Dendritic cell treated with granulocyte-macrophage colony-stimulating factor and Interleukin-4, amounts not matched to agents 40 ng/mL and 50 ng/mL, for 4 days (primary cell): ENCODE data around the gene SSC5D.
A peak's percentile ranks its signal among the peaks of the same experiment; 100 is the strongest.
"Not testable (repeated sequence)": the region's sequence is repeated elsewhere in the genome, so short reads cannot be mapped to it uniquely, and the experiment has no call there.

Experiments used
- H3K27ac Mint-ChIP-seq: one replicate; pipeline ENCODE4 v1.8.0; 2022; ENCODE audit warnings: mild to moderate bottlenecking, mixed read lengths
- H3K27me3 Mint-ChIP-seq: one replicate; pipeline ENCODE4 v1.8.0; 2022; ENCODE audit warnings: mild to moderate bottlenecking, mixed read lengths
- H3K36me3 Mint-ChIP-seq: one replicate; pipeline ENCODE4 v1.8.0; 2022; ENCODE audit warnings: low read depth, mixed read lengths
- H3K4me1 Mint-ChIP-seq: one replicate; pipeline ENCODE4 v1.8.0; 2022; ENCODE audit warnings: low read depth, mixed read lengths
- H3K4me3 Mint-ChIP-seq: one replicate; pipeline ENCODE4 v1.8.0; 2022; ENCODE audit warnings: mild to moderate bottlenecking, moderate library complexity, mixed read lengths
- H3K9me3 Mint-ChIP-seq: one replicate; pipeline ENCODE4 v1.8.0; 2022; ENCODE audit warnings: mixed read lengths
- intact Hi-C: fragments of 100-400 bp; cut with micrococcal nuclease; formaldehyde crosslinking; loops from one replicate; pipeline ENCODE4 v1.15.0; 2022

The SSC5D gene

GRCh38 chr19:55493052-55493644 lies 4.9 kb downstream of the SSC5D start:
- H3K36me3 Mint-ChIP-seq, result no peaks in the 10 kb centered on the region
- H3K9me3 Mint-ChIP-seq, result no peaks in the 10 kb centered on the region
- no peak overlapping the region for H3K4me3 Mint-ChIP-seq
- peaks cover 46% of the 10 kb centered on the region for H3K27me3 Mint-ChIP-seq
- intact Hi-C loops, result no loop called here
- H3K4me1 Mint-ChIP-seq, result peaks cover 13% of the 10 kb centered on the region
- H3K27ac Mint-ChIP-seq, result no peak overlapping the region

- Mint-ChIP-seq H3K9me3 (no peaks in the 10 kb centered on the region), H3K36me3 (no peaks in the 10 kb centered on the region), H3K4me1 (peaks cover 8% of the 10 kb centered on the region), H3K4me3 (no peak overlapping the region), H3K27ac (no peak overlapping the region), H3K27me3 (peaks cover 42% of the 10 kb centered on the region)
- intact Hi-C loops, result no loop called here
These were observed 5.5 kb downstream of the SSC5D start for GRCh38 chr19:55493645-55494171.

- Mint-ChIP-seq H3K27me3 (peaks cover 39% of the 10 kb centered on the region), H3K36me3 (no peaks in the 10 kb centered on the region), H3K27ac (no peak overlapping the region), H3K9me3 (no peaks in the 10 kb centered on the region), H3K4me3 (no peak overlapping the region), H3K4me1 (peaks cover 13% of the 10 kb centered on the region)
- intact Hi-C loops, result no loop called here
These were observed 6.0 kb downstream of the SSC5D start for GRCh38 chr19:55494172-55494761.

- no peaks in the 10 kb centered on the region for H3K9me3 Mint-ChIP-seq
- peaks cover 13% of the 10 kb centered on the region for H3K4me1 Mint-ChIP-seq
- H3K27me3 Mint-ChIP-seq, result peaks cover 34% of the 10 kb centered on the region
- no peaks in the 10 kb centered on the region for H3K36me3 Mint-ChIP-seq
- H3K4me3 Mint-ChIP-seq, result no peak overlapping the region
- H3K27ac Mint-ChIP-seq, result no peak overlapping the region
- intact Hi-C loops, result no loop called here
These were observed 7.6 kb downstream of the SSC5D start for GRCh38 chr19:55495646-55496349.

- peaks cover 13% of the 10 kb centered on the region for H3K4me1 Mint-ChIP-seq
- H3K36me3 Mint-ChIP-seq, H3K9me3 Mint-ChIP-seq, intact Hi-C loops, H3K4me3 Mint-ChIP-seq, H3K27ac Mint-ChIP-seq: not testable (repeated sequence)
- H3K27me3 Mint-ChIP-seq, result peaks cover 28% of the 10 kb centered on the region
These were observed 8.6 kb downstream of the SSC5D start for GRCh38 chr19:55496820-55497219.

- Mint-ChIP-seq H3K4me1 (peaks cover 13% of the 10 kb centered on the region), H3K27me3 (peaks cover 25% of the 10 kb centered on the region), H3K27ac (no peak overlapping the region), H3K36me3 (no peaks in the 10 kb centered on the region), H3K9me3 (no peaks in the 10 kb centered on the region), H3K4me3 (no peak overlapping the region)
- intact Hi-C loops, result no loop called here
These were observed 9.5 kb downstream of the SSC5D start for GRCh38 chr19:55497763-55498162.

GRCh38 chr19:55498246-55498840 lies 10.1 kb downstream of the SSC5D start:
- Mint-ChIP-seq H3K36me3 (no peaks in the 10 kb centered on the region), H3K4me1 (peaks cover 17% of the 10 kb centered on the region), H3K9me3 (no peaks in the 10 kb centered on the region), H3K27me3 (peaks cover 22% of the 10 kb centered on the region), H3K27ac (no peak overlapping the region), H3K4me3 (no peak overlapping the region)
- intact Hi-C loops, result no loop called here

GRCh38 chr19:55500368-55500952 lies 12.2 kb downstream of the SSC5D start:
- Mint-ChIP-seq H3K27me3 (peaks cover 18% of the 10 kb centered on the region), H3K4me1 (peaks cover 19% of the 10 kb centered on the region), H3K9me3 (no peaks in the 10 kb centered on the region), H3K36me3 (no peaks in the 10 kb centered on the region), H3K27ac (peak overlapping the region; percentile 28), H3K4me3 (no peak overlapping the region)
- intact Hi-C loops, result no loop called here

GRCh38 chr19:55502197-55502952 lies 14.1 kb downstream of the SSC5D start:
- Mint-ChIP-seq H3K27ac (peak overlapping the region; percentile 3), H3K36me3 (no peaks in the 10 kb centered on the region), H3K4me1 (peaks cover 19% of the 10 kb centered on the region), H3K27me3 (peaks cover 19% of the 10 kb centered on the region), H3K9me3 (no peaks in the 10 kb centered on the region), H3K4me3 (no peak overlapping the region)
- intact Hi-C loops, result no loop called here

GRCh38 chr19:55503157-55503501 lies 14.9 kb downstream of the SSC5D start:
- no peak overlapping the region for H3K4me3 Mint-ChIP-seq
- intact Hi-C loops, result loop anchor here (1.0 kb wide), 1 partner anchor 35 kb away; no protein-coding TSS in a partner anchor
- peaks cover 24% of the 10 kb centered on the region for H3K27me3 Mint-ChIP-seq
- H3K27ac Mint-ChIP-seq, result peak overlapping the region; percentile 87
- no peaks in the 10 kb centered on the region for H3K9me3 Mint-ChIP-seq
- H3K4me1 Mint-ChIP-seq, result peaks cover 19% of the 10 kb centered on the region
- no peaks in the 10 kb centered on the region for H3K36me3 Mint-ChIP-seq

- peak overlapping the region; percentile 87 for H3K27ac Mint-ChIP-seq
- no peaks in the 10 kb centered on the region for H3K9me3 Mint-ChIP-seq
- peak overlapping the region; percentile 71 for H3K4me3 Mint-ChIP-seq
- no peaks in the 10 kb centered on the region for H3K36me3 Mint-ChIP-seq
- peaks cover 25% of the 10 kb centered on the region for H3K27me3 Mint-ChIP-seq
- intact Hi-C loops, result loop anchor here (1.0 to 2.0 kb wide), 2 partner anchors 35 to 363 kb away; no protein-coding TSS in a partner anchor
- peaks cover 19% of the 10 kb centered on the region for H3K4me1 Mint-ChIP-seq
These were observed 15.4 kb downstream of the SSC5D start for GRCh38 chr19:55503502-55504251.

GRCh38 chr19:55504252-55504603 lies 16.0 kb downstream of the SSC5D start:
- peak overlapping the region; percentile 87 for H3K27ac Mint-ChIP-seq
- no peaks in the 10 kb centered on the region for H3K9me3 Mint-ChIP-seq
- H3K36me3 Mint-ChIP-seq, result no peaks in the 10 kb centered on the region
- peaks cover 27% of the 10 kb centered on the region for H3K27me3 Mint-ChIP-seq
- H3K4me3 Mint-ChIP-seq, result peak overlapping the region; percentile 71
- peaks cover 14% of the 10 kb centered on the region for H3K4me1 Mint-ChIP-seq
- intact Hi-C loops, result loop anchor here (2.0 kb wide), 1 partner anchor 363 kb away; no protein-coding TSS in a partner anchor

GRCh38 chr19:55504981-55505380 lies 16.7 kb downstream of the SSC5D start:
- Mint-ChIP-seq H3K27me3 (peaks cover 32% of the 10 kb centered on the region), H3K27ac (no peak overlapping the region), H3K4me1 (peaks cover 14% of the 10 kb centered on the region), H3K4me3 (no peak overlapping the region), H3K36me3 (no peaks in the 10 kb centered on the region), H3K9me3 (no peaks in the 10 kb centered on the region)
- intact Hi-C loops, result loop anchor here (2.0 kb wide), 1 partner anchor 364 kb away; no protein-coding TSS in a partner anchor
